Tibial nerve (tissue), 4 donors: ENCODE results near the gene COBL.

ENCODE experiments used
- EP300 ChIP-seq, 2 donors: sonication (generic); formaldehyde crosslinking; IDR thresholded peaks; one replicate each; pipeline ENCODE4 v1.6.1; 2017; ENCODE audit warnings: antibody characterized with exemption in 2 of 2, mild to moderate bottlenecking in 1 of 2
- POLR2A ChIP-seq, 2 donors: fragments of 450-650 bp; IDR thresholded peaks; one replicate each; pipeline ENCODE4 v1.6.1; 2017; ENCODE audit warnings: antibody characterized with exemption in 2 of 2, mild to moderate bottlenecking in 2 of 2, moderate library complexity in 2 of 2
- TF ChIP-seq, protein P1 (sequence below), 5 experiments: fragments of 200-600 bp in 3 of 5; fragments of 450-650 bp in 2 of 5; sonication (generic) in 3 of 5; IDR thresholded peaks; one replicate each; pipeline ENCODE4 v1.5.1; 2016 to 2019; ENCODE audit warnings: antibody characterized with exemption in 5 of 5, mild to moderate bottlenecking in 3 of 5, moderate library complexity in 2 of 5

- TF ChIP-seq, protein P1, sequence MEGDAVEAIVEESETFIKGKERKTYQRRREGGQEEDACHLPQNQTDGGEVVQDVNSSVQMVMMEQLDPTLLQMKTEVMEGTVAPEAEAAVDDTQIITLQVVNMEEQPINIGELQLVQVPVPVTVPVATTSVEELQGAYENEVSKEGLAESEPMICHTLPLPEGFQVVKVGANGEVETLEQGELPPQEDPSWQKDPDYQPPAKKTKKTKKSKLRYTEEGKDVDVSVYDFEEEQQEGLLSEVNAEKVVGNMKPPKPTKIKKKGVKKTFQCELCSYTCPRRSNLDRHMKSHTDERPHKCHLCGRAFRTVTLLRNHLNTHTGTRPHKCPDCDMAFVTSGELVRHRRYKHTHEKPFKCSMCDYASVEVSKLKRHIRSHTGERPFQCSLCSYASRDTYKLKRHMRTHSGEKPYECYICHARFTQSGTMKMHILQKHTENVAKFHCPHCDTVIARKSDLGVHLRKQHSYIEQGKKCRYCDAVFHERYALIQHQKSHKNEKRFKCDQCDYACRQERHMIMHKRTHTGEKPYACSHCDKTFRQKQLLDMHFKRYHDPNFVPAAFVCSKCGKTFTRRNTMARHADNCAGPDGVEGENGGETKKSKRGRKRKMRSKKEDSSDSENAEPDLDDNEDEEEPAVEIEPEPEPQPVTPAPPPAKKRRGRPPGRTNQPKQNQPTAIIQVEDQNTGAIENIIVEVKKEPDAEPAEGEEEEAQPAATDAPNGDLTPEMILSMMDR (IDR thresholded peaks at IDR 0.05) = no peak
- TF ChIP-seq EP300 (IDR thresholded peaks at IDR 0.05) (peak in 1 of 2 donors; percentile 57), POLR2A (IDR thresholded peaks at IDR 0.05) (no peak)
Measured at GRCh38 chr7:51315393-51316261, 982 bp downstream of the COBL start.
